Measurements from ENCODE around the gene NTRK3. TPM values are rescaled to one million over a fixed set of nuclear protein-coding genes. Genes with fewer than 3 reads are reported as not detected.

NTRK3 gene
- total and polyA plus RNA-seq, 2 of the 13 experiments (the other 11 are each of a cell fraction or from before 2014, with no cell fraction given): not detected

GRCh38 chr15:88155310-88155709, 101.2 kb downstream of the NTRK3 start:
- Histone ChIP-seq H3K4me3 (replicated peaks in 1 of 3; ENCODE audit: insufficient read depth in 1 of 3, low read depth in 2 of 3, low read length in 3 of 3) (no peak overlapping the region), H3K27me3 (ENCODE audit: control insufficient read depth in 1 of 2, insufficient read depth in 2 of 2, low read length in 2 of 2) (no peaks in the 10 kb centered on the region), H3K9me3 (ENCODE audit: low read length) (no peaks in the 10 kb centered on the region), H3K79me2 (ENCODE audit: insufficient read depth, low read length) (no peaks in the 10 kb centered on the region), H3K4me2 (ENCODE audit: low read depth, low read length) (no peak overlapping the region), H3K9ac (ENCODE audit: insufficient read depth, low read depth, low read length) (no peak overlapping the region), H4K20me1 (ENCODE audit: insufficient read depth, low read length) (no peaks in the 10 kb centered on the region), H2AFZ (ENCODE audit: low read length) (no peak overlapping the region), H3K27ac (ENCODE audit: extremely low read length, insufficient read depth, low read length) (no peak overlapping the region), H3K4me1 (ENCODE audit: insufficient read depth, low read length) (no peaks in the 10 kb centered on the region), H3K36me3 (replicated peaks in 1 of 2; ENCODE audit: control insufficient read depth in 1 of 2, insufficient read depth in 2 of 2, low read length in 2 of 2) (no peaks in the 10 kb centered on the region)
- DNase-seq (ENCODE audit: low spot score) (no peak), FAIRE-seq (no peak), ATAC-seq (no peak)
- TF ChIP-seq KDM5B (CRISPR knock-in tag; IDR thresholded peaks at IDR 0.05; ENCODE audit: borderline replicate concordance): no peak
- TF ChIP-seq WIZ (CRISPR knock-in tag; IDR thresholded peaks at IDR 0.05): no peak
- TF ChIP-seq MNT (IDR thresholded peaks at IDR 0.05): peak; percentile 87
- TF ChIP-seq ZFP37 (CRISPR knock-in tag; IDR thresholded peaks at IDR 0.05; ENCODE audit: borderline replicate concordance): no peak
- TF ChIP-seq ATF7 (IDR thresholded peaks at IDR 0.05): peak; percentile 61
- TF ChIP-seq ATF7 (CRISPR knock-in tag; IDR thresholded peaks at IDR 0.05): no peak
- no peak for TF ChIP-seq ZNF781 (CRISPR knock-in tag; IDR thresholded peaks at IDR 0.05; ENCODE audit: borderline replicate concordance, not compliant biosample characterization)
- no peak for TF ChIP-seq U2AF1 (optimal IDR thresholded peaks at IDR 0.05; ENCODE audit: low read depth, low read length)
- no peak for TF ChIP-seq FOXA1 (IDR thresholded peaks at IDR 0.05)
- TF ChIP-seq FOXA1 (CRISPR knock-in tag; IDR thresholded peaks at IDR 0.05): no peak
- no peak for TF ChIP-seq ZFP90 (CRISPR knock-in tag; IDR thresholded peaks at IDR 0.05; ENCODE audit: borderline replicate concordance)
- TF ChIP-seq GTF2F1 (IDR thresholded peaks at IDR 0.05; ENCODE audit: low read length): no peak
- no peak for TF ChIP-seq KMT2A (CRISPR knock-in tag; IDR thresholded peaks at IDR 0.05)
- no peak for TF ChIP-seq ZNF556 (CRISPR knock-in tag; IDR thresholded peaks at IDR 0.05; ENCODE audit: borderline replicate concordance)
- TF ChIP-seq CREB1 (IDR thresholded peaks at IDR 0.05): peak; percentile 85
- no peak for TF ChIP-seq CREB1 (CRISPR knock-in tag; IDR thresholded peaks at IDR 0.05)
- TF ChIP-seq ZNF782 (CRISPR knock-in tag; IDR thresholded peaks at IDR 0.05; ENCODE audit: borderline replicate concordance): no peak
- no peak for TF ChIP-seq PBX3 (CRISPR knock-in tag; IDR thresholded peaks at IDR 0.05; ENCODE audit: borderline replicate concordance)
- no peak for TF ChIP-seq KLF9 (CRISPR knock-in tag; IDR thresholded peaks at IDR 0.05; ENCODE audit: low read depth)
- ChIA-PET POLR2A (no interaction called here), CTCF (ENCODE audit: low intra/inter-chr PET ratio, low total read pairs) (no interaction called here)
- intact Hi-C loops (cut with micrococcal nuclease; ENCODE audit: unreplicated experiment): no loop called here
- 0% methylated on average over 2 of the region's 2 CpGs for WGBS (ENCODE audit: low lambda C conversion rate)
- in situ Hi-C loops (cut with HindIII; ENCODE audit: extremely low pct_ligation_motif_present, low pct_unique_long_range_greater_than_20kb): no loop called here
- no TSS peak for BruUV-seq (replicated peaks)
